Lung (tissue), 12 donors: Measurements from ENCODE around the gene GCNT2. TPM values are rescaled to one million over a fixed set of nuclear protein-coding genes. Genes with fewer than 3 reads are reported as not detected.
A peak's percentile ranks its signal among the peaks of the same experiment; 100 is the strongest.

ENCODE experiments used
- ATAC-seq: fragments of 200-7000 bp; cut with Tn5 transposase; one replicate; pipeline ENCODE4 v1.9.1; 2020; ENCODE audit warnings: moderate number of reproducible peaks; ENCODE audit not compliant: insufficient read depth, low FRiP score
- DNase-seq, 3 donors: peaks; one replicate each; pipeline ENCODE4 v3.0.0-alpha.2; 2013 to 2017
- H3K27ac ChIP-seq, 2 donors: one replicate each; pipeline ENCODE4 v1.5.1; 2013; ENCODE audit warnings: mild to moderate bottlenecking in 2 of 2, moderate library complexity in 2 of 2, control low read depth in 1 of 2, inconsistent platforms in 1 of 2, low read depth in 1 of 2, low read length in 1 of 2
- H3K27me3 ChIP-seq, 3 donors: one replicate each; pipeline ENCODE4 v1.5.1; 2013; ENCODE audit warnings: low read length in 2 of 3; ENCODE audit not compliant: control insufficient read depth in 3 of 3, insufficient read depth in 3 of 3
- H3K36me3 ChIP-seq, 4 donors: one replicate each; pipeline ENCODE4 v1.5.1; 2013; ENCODE audit warnings: low read length in 4 of 4, mild to moderate bottlenecking in 1 of 4, moderate library complexity in 1 of 4; ENCODE audit not compliant: control insufficient read depth in 4 of 4, insufficient read depth in 4 of 4
- H3K4me1 ChIP-seq, 5 donors: one replicate each; pipeline ENCODE4 v1.5.1; 2013; ENCODE audit warnings: low read length in 5 of 5, mild to moderate bottlenecking in 2 of 5, moderate library complexity in 1 of 5; ENCODE audit not compliant: control insufficient read depth in 5 of 5, insufficient read depth in 5 of 5
- H3K4me3 ChIP-seq: one replicate; pipeline ENCODE4 v1.5.1; 2013; ENCODE audit warnings: mild to moderate bottlenecking, control low read depth, moderate library complexity
- H3K9ac ChIP-seq, 2 donors: one replicate each; pipeline ENCODE4 v1.5.1; 2013; ENCODE audit warnings: low read length in 2 of 2, control low read depth in 1 of 2; ENCODE audit not compliant: insufficient read depth in 1 of 2
- H3K9me3 ChIP-seq, 4 donors: one replicate each; pipeline ENCODE4 v1.5.1; 2013; ENCODE audit warnings: low read length in 3 of 4, mild to moderate bottlenecking in 1 of 4, moderate library complexity in 1 of 4; ENCODE audit not compliant: control insufficient read depth in 4 of 4, insufficient read depth in 3 of 4
- WGBS, 2 donors: extraction: QIAGEN DNeasy Blood & Tissue Kit; methylation state at CpG; one replicate each; pipeline ENCODE4 v1.1.7; 2013; 5-methylcytosine and 5-hydroxymethylcytosine counted together
- polyA plus RNA-seq, 2 donors: library from polyadenylated mRNA; stranded (reverse); fragments of 200-250 nt; gene quantifications; one replicate each; pipeline ENCODE4 v1.2.1, GENCODE V29; 2013
- total RNA-seq, 2 donors: library from RNA; depleted of rRNA in 1 of 2; stranded (reverse); fragments of >200 nt in 1 of 2; gene quantifications; one replicate each; pipeline ENCODE4 v1.2.1, GENCODE V29; 2014 to 2021
- TF ChIP-seq, protein P1 (sequence below): IDR thresholded peaks from 2 replicates; pipeline ENCODE4 v1.5.1; 2012; ENCODE audit warnings: mild to moderate bottlenecking; ENCODE audit errors: control extremely low read depth, extremely low read depth
- donor health status: control.
- donor health status: control.
- donor health status: Bipolar disorder and iron deficiency.
- donor health status: healthy.
- donor health status: DM: yes; HTN: yes; CAD: no.

GCNT2 gene
- total and polyA plus RNA-seq, 4 donors, result 7.8 to 57.4 (median 15.7) TPM

DNA sequence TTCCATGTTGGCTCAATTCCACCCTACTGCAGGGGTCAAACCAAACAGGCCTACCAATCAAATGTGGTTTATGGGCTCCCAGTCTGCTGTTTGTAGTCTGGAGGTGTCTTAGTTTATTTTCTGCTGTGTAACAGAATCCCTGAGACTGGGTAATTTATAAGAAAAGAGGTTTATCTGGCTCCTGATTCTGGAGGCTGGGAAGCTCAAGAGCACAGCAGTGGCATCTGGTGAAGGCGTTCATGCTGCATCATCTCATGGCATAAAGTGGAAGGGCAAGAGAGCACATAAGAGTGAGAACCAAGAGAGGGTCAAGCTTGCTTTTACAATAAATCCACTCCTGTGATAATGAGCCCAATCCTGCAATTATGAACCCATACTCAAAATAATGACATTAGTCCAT lies 87.9 kb downstream of the GCNT2 start:
- Histone ChIP-seq H3K9ac (no peak overlapping the region), H3K4me1 (peaks cover 0 to 26% (median 7%) of the 10 kb centered on the region in 5 donors), H3K27me3 (no peaks in the 10 kb centered on the region), H3K36me3 (no peaks in the 10 kb centered on the region), H3K27ac (peak overlapping the region in 1 of 2 donors; percentile 62), H3K9me3 (peaks cover 0 to 2% (median 0%) of the 10 kb centered on the region in 4 donors), H3K4me3 (no peak overlapping the region)
- TF ChIP-seq, protein P1, sequence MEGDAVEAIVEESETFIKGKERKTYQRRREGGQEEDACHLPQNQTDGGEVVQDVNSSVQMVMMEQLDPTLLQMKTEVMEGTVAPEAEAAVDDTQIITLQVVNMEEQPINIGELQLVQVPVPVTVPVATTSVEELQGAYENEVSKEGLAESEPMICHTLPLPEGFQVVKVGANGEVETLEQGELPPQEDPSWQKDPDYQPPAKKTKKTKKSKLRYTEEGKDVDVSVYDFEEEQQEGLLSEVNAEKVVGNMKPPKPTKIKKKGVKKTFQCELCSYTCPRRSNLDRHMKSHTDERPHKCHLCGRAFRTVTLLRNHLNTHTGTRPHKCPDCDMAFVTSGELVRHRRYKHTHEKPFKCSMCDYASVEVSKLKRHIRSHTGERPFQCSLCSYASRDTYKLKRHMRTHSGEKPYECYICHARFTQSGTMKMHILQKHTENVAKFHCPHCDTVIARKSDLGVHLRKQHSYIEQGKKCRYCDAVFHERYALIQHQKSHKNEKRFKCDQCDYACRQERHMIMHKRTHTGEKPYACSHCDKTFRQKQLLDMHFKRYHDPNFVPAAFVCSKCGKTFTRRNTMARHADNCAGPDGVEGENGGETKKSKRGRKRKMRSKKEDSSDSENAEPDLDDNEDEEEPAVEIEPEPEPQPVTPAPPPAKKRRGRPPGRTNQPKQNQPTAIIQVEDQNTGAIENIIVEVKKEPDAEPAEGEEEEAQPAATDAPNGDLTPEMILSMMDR, result no peak
- ATAC-seq (no peak), DNase-seq (no peak)
- 96 to 100% methylated on average over 1 of the region's 1 CpG for WGBS, 2 donors

DNA sequence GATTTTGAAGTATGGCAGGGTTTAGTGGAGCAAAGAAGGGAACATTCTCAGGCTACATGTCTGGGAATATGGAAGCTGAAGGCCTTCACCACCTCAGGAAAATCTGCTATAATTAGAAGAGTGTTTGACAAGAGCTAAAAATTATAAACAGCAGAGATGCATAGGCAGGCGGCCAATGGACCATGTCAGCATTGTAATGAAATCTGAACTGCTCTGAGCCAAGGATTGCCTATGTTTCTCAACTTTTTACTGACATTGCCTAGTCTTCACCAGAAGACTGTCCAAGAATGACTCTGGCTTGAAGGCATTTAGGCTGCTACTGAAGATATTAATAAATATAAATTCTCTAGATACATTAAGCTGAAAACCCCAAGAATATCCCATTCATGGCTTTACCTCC lies 89.1 kb downstream of the GCNT2 start:
- H3K36me3 ChIP-seq, result no peaks in the 10 kb centered on the region
- DNase-seq (peak; percentile 42 to 79 (median 56)), ATAC-seq (no peak)
- H3K9ac ChIP-seq, result no peak overlapping the region
- TF ChIP-seq, protein P1, result no peak
- peak overlapping the region in 1 of 2 donors; percentile 43 for H3K27ac ChIP-seq
- peaks cover 0 to 26% (median 7%) of the 10 kb centered on the region in 5 donors for H3K4me1 ChIP-seq
- no peak overlapping the region for H3K4me3 ChIP-seq
- WGBS, 2 donors, result 57 to 76% methylated on average over 1 of the region's 1 CpG
- H3K27me3 ChIP-seq, result no peaks in the 10 kb centered on the region
- H3K9me3 ChIP-seq, result peaks cover 0 to 2% (median 0%) of the 10 kb centered on the region in 4 donors

DNA sequence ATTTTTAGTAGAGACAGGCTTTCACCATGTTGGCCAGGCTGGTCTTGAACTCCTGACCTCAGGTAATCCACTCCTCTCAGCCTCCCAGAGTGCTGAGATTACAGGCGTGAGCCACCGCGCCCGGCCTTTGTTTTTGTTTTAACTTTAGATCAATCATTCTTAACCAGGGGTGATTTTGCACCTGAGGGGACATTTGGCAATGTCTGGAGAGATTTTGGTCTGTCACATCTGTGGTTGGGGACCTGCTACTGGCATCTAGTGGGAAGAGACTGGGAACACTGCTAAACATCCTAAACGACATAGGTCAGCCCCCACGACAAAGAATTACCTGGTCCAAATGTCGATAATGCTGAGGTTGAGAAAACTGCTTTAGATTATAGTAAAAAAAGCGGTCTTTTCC lies 91.0 kb downstream of the GCNT2 start:
- H3K27me3 ChIP-seq, result no peaks in the 10 kb centered on the region
- peak overlapping the region in 1 of 2 donors; percentile 2 for H3K9ac ChIP-seq
- H3K36me3 ChIP-seq, result no peaks in the 10 kb centered on the region
- WGBS, 2 donors, result 91 to 93% methylated on average over 8 of the region's 8 CpGs
- no peak for ATAC-seq
- no peak for DNase-seq
- H3K4me3 ChIP-seq, result no peak overlapping the region
- peaks cover 0 to 26% (median 7%) of the 10 kb centered on the region in 5 donors for H3K4me1 ChIP-seq
- TF ChIP-seq, protein P1, result no peak
- no peak overlapping the region for H3K27ac ChIP-seq
- H3K9me3 ChIP-seq, result peaks cover 0 to 2% (median 0%) of the 10 kb centered on the region in 4 donors

DNA sequence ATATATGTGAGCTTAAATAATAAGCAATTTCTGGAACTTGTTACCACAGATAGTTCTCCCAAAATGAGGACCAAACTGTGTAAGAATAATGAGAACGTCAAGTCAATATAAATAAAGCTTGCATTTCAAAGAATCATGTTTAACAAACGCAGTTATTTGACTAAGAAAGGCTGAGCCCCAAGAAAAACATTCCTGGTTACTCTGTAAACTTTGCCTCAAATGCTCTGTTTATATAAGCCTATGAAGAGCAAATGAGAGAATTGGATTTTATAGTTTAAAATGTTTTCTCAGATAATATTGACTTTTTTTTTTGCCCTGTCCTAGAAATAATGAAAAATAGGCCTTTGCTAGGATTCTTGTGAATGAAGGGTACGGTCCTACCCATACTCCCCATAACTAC lies 91.9 kb downstream of the GCNT2 start:
- peak in 2 of 3 donors; percentile 60 to 63 for DNase-seq
- ATAC-seq, result no peak
- H3K4me1 ChIP-seq, result peaks cover 0 to 26% (median 7%) of the 10 kb centered on the region in 5 donors
- TF ChIP-seq, protein P1, result no peak
- no peak overlapping the region for H3K4me3 ChIP-seq
- H3K9me3 ChIP-seq, result peaks cover 0 to 2% (median 0%) of the 10 kb centered on the region in 4 donors
- no peak overlapping the region for H3K27ac ChIP-seq
- 58 to 74% methylated on average over 3 of the region's 3 CpGs for WGBS, 2 donors
- no peaks in the 10 kb centered on the region for H3K36me3 ChIP-seq
- H3K27me3 ChIP-seq, result no peaks in the 10 kb centered on the region
- H3K9ac ChIP-seq, result no peak overlapping the region
